Osteoblast (primary cell): Measurements from ENCODE around the gene BNIP3. TPM values are rescaled to one million over a fixed set of nuclear protein-coding genes. Genes with fewer than 3 reads are reported as not detected.
A peak's percentile ranks its signal among the peaks of the same experiment; 100 is the strongest.

Experiments
- DNase-seq: peaks from one replicate; pipeline ENCODE4 v3.0.0; 2011; ENCODE audit warnings: low spot score, mixed read lengths; ENCODE audit not compliant: insufficient read length; ENCODE audit errors: missing footprints
- H2AFZ ChIP-seq: 2 replicates; pipeline ENCODE4 v1.6.0; 2011; ENCODE audit warnings: mild to moderate bottlenecking, low read length
- H3K27ac ChIP-seq: 2 replicates; pipeline ENCODE4 v1.5.1; 2011; ENCODE audit warnings: mild to moderate bottlenecking, low read depth, low read length, moderate library complexity
- H3K27me3 ChIP-seq: 2 replicates; pipeline ENCODE4 v1.6.0; 2012; ENCODE audit warnings: mild to moderate bottlenecking, control low read depth, inconsistent platforms, low read length, moderate library complexity; ENCODE audit not compliant: insufficient read depth
- H3K36me3 ChIP-seq: 2 replicates; pipeline ENCODE4 v1.5.1; 2011; ENCODE audit warnings: mild to moderate bottlenecking, low read length, control low read depth, moderate library complexity; ENCODE audit not compliant: insufficient read depth
- H3K4me1 ChIP-seq: 2 replicates; pipeline ENCODE4 v1.5.1; 2011; ENCODE audit warnings: mild to moderate bottlenecking, low read length, control low read depth, moderate library complexity; ENCODE audit not compliant: insufficient read depth
- H3K4me2 ChIP-seq: 2 replicates; pipeline ENCODE4 v1.6.0; 2011; ENCODE audit warnings: mild to moderate bottlenecking, low read length; ENCODE audit not compliant: insufficient read depth
- H3K4me3 ChIP-seq: fragments of 200-600 bp; sonication (generic); 3 replicates; pipeline ENCODE4 v1.5.1; 2012; ENCODE audit warnings: mild to moderate bottlenecking, low read length, inconsistent platforms; ENCODE audit not compliant: insufficient read depth
- H3K79me2 ChIP-seq: 2 replicates; pipeline ENCODE4 v1.6.0; 2012; ENCODE audit warnings: mild to moderate bottlenecking, low read length, control low read depth, inconsistent platforms; ENCODE audit not compliant: insufficient read depth
- H3K9me3 ChIP-seq: 2 replicates; pipeline ENCODE4 v1.5.1; 2011; ENCODE audit warnings: low read depth, low read length, control low read depth
- H4K20me1 ChIP-seq: 2 replicates; pipeline ENCODE4 v1.6.0; 2012; ENCODE audit warnings: mild to moderate bottlenecking, low read length, control low read depth; ENCODE audit not compliant: insufficient read depth
- total RNA-seq: library from RNA; depleted of rRNA; stranded (reverse); fragments of >200 nt; gene quantifications from 2 replicates; pipeline ENCODE4 v1.2.3, GENCODE V29; 2012
- TF ChIP-seq, protein P1 (sequence below): IDR thresholded peaks from 2 replicates; pipeline ENCODE4 v1.5.1; 2011; ENCODE audit warnings: mild to moderate bottlenecking, low read depth, low read length, moderate library complexity; ENCODE audit errors: extremely low read depth

Gene BNIP3
- total RNA-seq, 1 donor, result 112 TPM

DNA sequence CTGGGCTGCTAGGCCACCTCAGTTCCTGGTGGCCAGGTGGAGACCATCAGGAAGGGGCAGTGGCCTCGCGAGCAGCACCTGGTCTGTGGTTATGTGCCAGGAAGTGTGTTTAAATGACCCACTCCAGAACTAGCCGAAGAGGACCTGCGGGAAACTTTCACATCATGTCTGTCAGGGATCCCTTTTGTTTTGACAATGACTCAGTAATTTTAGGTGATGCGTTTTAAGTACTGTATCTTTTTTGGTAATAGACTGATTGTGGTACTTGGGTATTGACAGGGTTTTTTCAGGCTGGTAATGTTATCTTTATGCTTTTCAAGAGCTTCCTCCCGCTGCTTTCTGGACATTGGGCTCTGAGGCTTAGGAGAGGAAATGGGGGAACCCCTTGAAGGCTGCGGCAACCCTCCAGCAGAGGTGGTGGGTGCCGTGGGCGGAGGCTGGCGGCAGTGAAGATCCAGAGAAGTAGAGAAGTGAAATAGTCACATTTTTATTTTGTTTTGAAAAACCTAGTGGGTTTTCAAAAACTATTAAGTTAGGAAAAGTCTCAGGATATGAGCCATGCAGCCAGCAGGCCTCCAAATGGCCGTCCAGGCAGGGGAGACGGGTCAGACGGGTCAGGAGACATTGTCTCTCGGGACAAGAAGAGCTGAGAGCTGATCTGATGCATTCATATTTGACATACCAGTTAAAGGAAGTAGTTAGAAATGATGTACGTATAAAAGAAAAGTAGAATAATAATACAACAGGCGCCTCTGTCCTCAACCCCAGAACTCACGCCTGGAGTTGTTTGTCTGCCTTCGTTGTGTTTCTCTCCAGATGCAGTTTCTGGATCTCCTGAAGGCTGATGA lies 53.3 kb downstream of the BNIP3 start:
- Histone ChIP-seq H3K9me3 (peaks cover 2% of the 10 kb centered on the region), H3K27ac (peak overlapping the region; percentile 75), H3K4me3 (peak overlapping the region; percentile 5), H3K27me3 (no peaks in the 10 kb centered on the region), H3K79me2 (peaks cover 94% of the 10 kb centered on the region), H3K4me1 (peaks cover 40% of the 10 kb centered on the region), H4K20me1 (peaks cover 3% of the 10 kb centered on the region), H3K4me2 (peak overlapping the region; percentile 42), H2AFZ (no peak overlapping the region), H3K36me3 (no peaks in the 10 kb centered on the region)
- peak; percentile 92 for DNase-seq
- TF ChIP-seq, protein P1, sequence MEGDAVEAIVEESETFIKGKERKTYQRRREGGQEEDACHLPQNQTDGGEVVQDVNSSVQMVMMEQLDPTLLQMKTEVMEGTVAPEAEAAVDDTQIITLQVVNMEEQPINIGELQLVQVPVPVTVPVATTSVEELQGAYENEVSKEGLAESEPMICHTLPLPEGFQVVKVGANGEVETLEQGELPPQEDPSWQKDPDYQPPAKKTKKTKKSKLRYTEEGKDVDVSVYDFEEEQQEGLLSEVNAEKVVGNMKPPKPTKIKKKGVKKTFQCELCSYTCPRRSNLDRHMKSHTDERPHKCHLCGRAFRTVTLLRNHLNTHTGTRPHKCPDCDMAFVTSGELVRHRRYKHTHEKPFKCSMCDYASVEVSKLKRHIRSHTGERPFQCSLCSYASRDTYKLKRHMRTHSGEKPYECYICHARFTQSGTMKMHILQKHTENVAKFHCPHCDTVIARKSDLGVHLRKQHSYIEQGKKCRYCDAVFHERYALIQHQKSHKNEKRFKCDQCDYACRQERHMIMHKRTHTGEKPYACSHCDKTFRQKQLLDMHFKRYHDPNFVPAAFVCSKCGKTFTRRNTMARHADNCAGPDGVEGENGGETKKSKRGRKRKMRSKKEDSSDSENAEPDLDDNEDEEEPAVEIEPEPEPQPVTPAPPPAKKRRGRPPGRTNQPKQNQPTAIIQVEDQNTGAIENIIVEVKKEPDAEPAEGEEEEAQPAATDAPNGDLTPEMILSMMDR, result no peak

DNA sequence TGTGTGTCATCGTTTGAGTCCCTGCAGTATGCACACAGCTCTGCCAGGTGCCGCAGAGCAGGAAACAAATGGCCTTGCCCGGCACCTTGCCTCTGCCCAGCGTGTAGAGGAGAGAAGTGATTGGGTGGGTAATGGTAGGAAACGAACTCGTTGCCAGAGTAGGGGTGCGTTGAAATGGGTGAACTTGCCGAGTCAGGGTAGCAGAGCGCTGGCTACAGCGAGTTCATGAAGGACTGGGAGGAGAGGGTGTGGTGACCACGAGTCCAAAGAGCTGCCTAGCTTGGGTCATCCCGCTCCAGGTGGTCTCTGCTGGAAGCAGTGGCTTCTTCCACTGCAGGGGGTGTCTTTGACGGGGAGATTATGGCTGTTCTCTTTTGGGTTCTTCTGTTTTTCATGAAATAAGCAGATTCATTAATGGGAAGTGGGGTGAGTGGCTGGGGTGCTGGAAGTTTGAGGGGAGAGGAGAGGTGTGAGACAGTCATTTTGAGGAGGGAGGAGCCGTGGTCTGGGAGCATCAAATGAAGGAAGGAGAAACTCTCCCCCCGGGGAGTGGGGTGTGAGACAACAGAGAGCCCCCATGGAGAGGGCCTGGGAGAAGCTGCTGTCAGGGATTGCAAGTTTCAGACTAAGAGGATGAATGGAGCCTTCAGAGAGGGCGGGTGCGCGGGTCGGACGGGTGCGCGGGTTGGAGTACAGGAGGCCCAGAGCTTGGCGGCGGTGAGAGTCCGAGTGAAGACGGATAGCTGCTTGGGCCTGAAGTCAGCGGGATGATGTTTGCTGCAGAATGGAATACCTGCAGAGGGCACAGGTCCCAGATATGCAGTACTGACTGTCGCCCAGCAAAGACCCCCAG lies 54.8 kb downstream of the BNIP3 start:
- Histone ChIP-seq H3K79me2 (peaks cover 94% of the 10 kb centered on the region), H3K4me1 (peaks cover 30% of the 10 kb centered on the region), H3K36me3 (no peaks in the 10 kb centered on the region), H3K4me2 (no peak overlapping the region), H3K27ac (no peak overlapping the region), H3K27me3 (no peaks in the 10 kb centered on the region), H3K4me3 (no peak overlapping the region), H3K9me3 (peaks cover 2% of the 10 kb centered on the region), H4K20me1 (peaks cover 11% of the 10 kb centered on the region), H2AFZ (no peak overlapping the region)
- TF ChIP-seq, protein P1, result no peak
- DNase-seq, result no peak

DNA sequence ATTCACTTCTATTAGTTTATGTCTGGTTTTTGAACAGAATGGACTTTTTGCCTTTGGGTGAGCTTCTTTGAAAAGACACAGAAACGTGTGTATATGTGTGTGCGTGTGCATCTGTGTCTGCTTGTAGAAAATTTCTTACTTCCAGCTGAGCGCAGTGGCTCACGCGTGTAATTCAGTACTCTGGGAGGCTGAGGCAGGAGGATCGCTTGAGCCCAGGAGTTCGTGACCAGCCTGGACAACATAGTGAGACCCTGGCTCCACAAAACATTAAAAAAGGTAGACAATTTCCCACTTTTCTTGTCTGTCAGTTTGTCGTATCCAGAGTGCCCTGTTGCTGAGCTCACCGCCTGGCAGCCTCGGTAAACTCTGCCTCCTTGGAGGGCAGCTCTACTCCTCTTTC lies 55.5 kb downstream of the BNIP3 start:
- H3K79me2 ChIP-seq, result peaks cover 94% of the 10 kb centered on the region
- no peak overlapping the region for H3K4me2 ChIP-seq
- peaks cover 2% of the 10 kb centered on the region for H3K9me3 ChIP-seq
- H3K4me1 ChIP-seq, result peaks cover 30% of the 10 kb centered on the region
- H3K36me3 ChIP-seq, result no peaks in the 10 kb centered on the region
- no peak for DNase-seq
- TF ChIP-seq, protein P1, result no peak
- H3K27me3 ChIP-seq, result no peaks in the 10 kb centered on the region
- no peak overlapping the region for H3K27ac ChIP-seq
- H3K4me3 ChIP-seq, result no peak overlapping the region
- H4K20me1 ChIP-seq, result peaks cover 16% of the 10 kb centered on the region
- H2AFZ ChIP-seq, result no peak overlapping the region

DNA sequence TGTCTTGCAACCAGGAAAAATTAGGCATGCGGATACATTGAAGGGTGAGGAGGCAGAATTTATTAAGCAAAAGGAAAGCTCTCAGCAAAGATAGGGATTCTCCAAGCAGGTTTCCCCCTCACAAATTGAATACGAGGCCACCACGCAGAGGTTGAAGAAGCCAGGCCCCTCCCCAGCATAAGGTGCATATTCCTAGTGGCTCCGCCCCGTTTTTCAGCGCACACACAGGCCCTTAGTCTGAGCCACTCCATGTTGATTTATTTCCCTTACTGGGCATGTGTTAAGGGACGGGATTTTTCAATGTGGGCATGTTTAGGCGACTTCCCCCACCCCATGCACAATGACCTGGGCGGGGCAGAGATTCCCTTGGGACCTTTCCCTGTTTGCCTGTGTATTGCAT lies 56.0 kb downstream of the BNIP3 start:
- DNase-seq, result no peak
- Histone ChIP-seq H3K27ac (no peak overlapping the region), H4K20me1 (peaks cover 21% of the 10 kb centered on the region), H3K4me1 (peaks cover 29% of the 10 kb centered on the region), H3K36me3 (no peaks in the 10 kb centered on the region), H2AFZ (no peak overlapping the region), H3K27me3 (no peaks in the 10 kb centered on the region), H3K9me3 (peaks cover 2% of the 10 kb centered on the region), H3K4me3 (no peak overlapping the region), H3K79me2 (peaks cover 94% of the 10 kb centered on the region), H3K4me2 (no peak overlapping the region)
- TF ChIP-seq, protein P1, result no peak
